ENCODE results near the gene ARHGEF12.

Gene ARHGEF12

DNA sequence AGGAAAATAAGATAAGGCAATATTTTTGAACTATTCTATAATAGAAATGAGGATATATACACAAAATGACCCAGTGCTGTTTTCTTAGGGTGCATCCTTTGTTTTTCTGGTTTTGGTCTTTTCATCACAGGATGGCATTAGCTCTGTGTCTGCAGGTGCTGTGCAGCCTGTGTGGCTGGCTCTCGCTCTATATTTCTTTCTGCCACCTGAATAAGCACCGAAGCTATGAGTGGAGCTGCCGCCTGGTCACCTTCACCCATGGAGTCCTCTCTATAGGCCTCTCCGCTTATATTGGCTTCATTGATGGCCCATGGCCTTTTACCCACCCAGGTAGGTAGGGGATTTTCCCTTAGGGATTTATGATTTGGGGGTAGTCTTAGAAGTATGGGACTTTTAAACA is 8.9 kb upstream of the ARHGEF12 start:
- Histone ChIP-seq H3K9ac (peak overlapping the region; percentile 81; the same call in 1 of the 2 replicates), H3K27me3 (ENCODE audit: insufficient read depth, low read depth) (no peaks in the 10 kb centered on the region), H3K79me2 (ENCODE audit: insufficient read depth, low read depth) (peaks cover 28% of the 10 kb centered on the region; the same call in 1 of the 2 replicates), H3K27ac (peak overlapping the region; percentile 93), H4K20me1 (ENCODE audit: insufficient read depth) (no peaks in the 10 kb centered on the region), H3K4me2 (peak overlapping the region; percentile 94), H2AFZ (ENCODE audit: low read depth) (no peak overlapping the region), H3K4me3 (IDR thresholded peaks at IDR 0.05; ENCODE audit: insufficient read depth, low read depth, low read length) (no peak overlapping the region), H3K36me3 (ENCODE audit: insufficient read depth) (no peaks in the 10 kb centered on the region), H3K4me1 (ENCODE audit: low read depth, poor library complexity, severe bottlenecking) (peaks cover 56% of the 10 kb centered on the region)
- TF ChIP-seq, protein P1, sequence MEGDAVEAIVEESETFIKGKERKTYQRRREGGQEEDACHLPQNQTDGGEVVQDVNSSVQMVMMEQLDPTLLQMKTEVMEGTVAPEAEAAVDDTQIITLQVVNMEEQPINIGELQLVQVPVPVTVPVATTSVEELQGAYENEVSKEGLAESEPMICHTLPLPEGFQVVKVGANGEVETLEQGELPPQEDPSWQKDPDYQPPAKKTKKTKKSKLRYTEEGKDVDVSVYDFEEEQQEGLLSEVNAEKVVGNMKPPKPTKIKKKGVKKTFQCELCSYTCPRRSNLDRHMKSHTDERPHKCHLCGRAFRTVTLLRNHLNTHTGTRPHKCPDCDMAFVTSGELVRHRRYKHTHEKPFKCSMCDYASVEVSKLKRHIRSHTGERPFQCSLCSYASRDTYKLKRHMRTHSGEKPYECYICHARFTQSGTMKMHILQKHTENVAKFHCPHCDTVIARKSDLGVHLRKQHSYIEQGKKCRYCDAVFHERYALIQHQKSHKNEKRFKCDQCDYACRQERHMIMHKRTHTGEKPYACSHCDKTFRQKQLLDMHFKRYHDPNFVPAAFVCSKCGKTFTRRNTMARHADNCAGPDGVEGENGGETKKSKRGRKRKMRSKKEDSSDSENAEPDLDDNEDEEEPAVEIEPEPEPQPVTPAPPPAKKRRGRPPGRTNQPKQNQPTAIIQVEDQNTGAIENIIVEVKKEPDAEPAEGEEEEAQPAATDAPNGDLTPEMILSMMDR (conservative IDR thresholded peaks at IDR 0.05; ENCODE audit: low read depth, low read length) = no peak

DNA sequence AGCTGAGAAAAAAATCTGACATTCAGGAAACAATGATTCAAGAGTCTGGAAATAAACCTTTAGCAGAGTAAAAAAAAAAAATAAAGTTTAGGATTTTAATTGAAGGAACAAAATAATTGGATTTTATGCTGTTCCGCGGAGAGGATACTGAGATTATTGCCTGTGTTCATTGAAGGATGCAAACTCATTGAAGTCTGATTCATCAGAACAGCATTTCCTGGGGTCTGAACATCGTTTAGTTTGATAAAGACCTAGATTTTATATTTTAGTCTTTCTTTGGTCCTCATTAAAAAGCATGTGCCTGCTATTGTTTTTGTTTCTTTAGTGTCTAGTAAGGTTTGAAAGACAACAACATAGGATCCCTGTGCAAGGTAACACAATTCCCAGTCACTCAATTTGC is 6.7 kb upstream of the ARHGEF12 start:
- Histone ChIP-seq H3K4me1 (ENCODE audit: low read depth, poor library complexity, severe bottlenecking) (peaks cover 70% of the 10 kb centered on the region), H3K36me3 (ENCODE audit: insufficient read depth) (no peaks in the 10 kb centered on the region), H4K20me1 (ENCODE audit: insufficient read depth) (no peaks in the 10 kb centered on the region), H2AFZ (ENCODE audit: low read depth) (no peak overlapping the region), H3K4me3 (IDR thresholded peaks at IDR 0.05; ENCODE audit: insufficient read depth, low read depth, low read length) (no peak overlapping the region), H3K4me2 (no peak overlapping the region), H3K27ac (no peak overlapping the region), H3K79me2 (ENCODE audit: insufficient read depth, low read depth) (peaks cover 24% of the 10 kb centered on the region; the same call in 1 of the 2 replicates), H3K27me3 (ENCODE audit: insufficient read depth, low read depth) (no peaks in the 10 kb centered on the region), H3K9ac (no peak overlapping the region)
- TF ChIP-seq, protein P1 (conservative IDR thresholded peaks at IDR 0.05; ENCODE audit: low read depth, low read length) = no peak

DNA sequence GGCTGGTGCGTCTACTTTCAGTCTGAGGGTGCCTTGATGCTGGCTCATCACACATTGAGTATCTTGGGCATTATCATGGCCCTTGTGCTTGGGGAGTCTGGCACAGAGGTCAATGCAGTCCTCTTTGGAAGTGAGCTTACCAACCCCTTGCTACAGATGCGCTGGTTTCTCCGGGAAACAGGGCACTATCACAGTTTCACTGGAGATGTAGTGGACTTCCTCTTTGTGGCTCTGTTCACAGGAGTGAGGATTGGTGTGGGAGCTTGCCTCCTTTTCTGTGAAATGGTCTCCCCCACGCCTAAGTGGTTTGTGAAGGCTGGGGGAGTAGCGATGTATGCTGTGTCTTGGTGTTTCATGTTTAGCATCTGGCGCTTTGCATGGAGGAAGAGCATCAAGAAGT is 6.2 kb upstream of the ARHGEF12 start:
- Histone ChIP-seq H3K9ac (no peak overlapping the region), H2AFZ (ENCODE audit: low read depth) (no peak overlapping the region), H4K20me1 (ENCODE audit: insufficient read depth) (no peaks in the 10 kb centered on the region), H3K79me2 (ENCODE audit: insufficient read depth, low read depth) (peaks cover 20% of the 10 kb centered on the region; the same call in 1 of the 2 replicates), H3K4me2 (no peak overlapping the region), H3K27me3 (ENCODE audit: insufficient read depth, low read depth) (no peaks in the 10 kb centered on the region), H3K4me1 (ENCODE audit: low read depth, poor library complexity, severe bottlenecking) (peaks cover 73% of the 10 kb centered on the region), H3K4me3 (IDR thresholded peaks at IDR 0.05; ENCODE audit: insufficient read depth, low read depth, low read length) (no peak overlapping the region), H3K27ac (no peak overlapping the region), H3K36me3 (ENCODE audit: insufficient read depth) (no peaks in the 10 kb centered on the region)
- TF ChIP-seq, protein P1 (conservative IDR thresholded peaks at IDR 0.05; ENCODE audit: low read depth, low read length) = no peak

DNA sequence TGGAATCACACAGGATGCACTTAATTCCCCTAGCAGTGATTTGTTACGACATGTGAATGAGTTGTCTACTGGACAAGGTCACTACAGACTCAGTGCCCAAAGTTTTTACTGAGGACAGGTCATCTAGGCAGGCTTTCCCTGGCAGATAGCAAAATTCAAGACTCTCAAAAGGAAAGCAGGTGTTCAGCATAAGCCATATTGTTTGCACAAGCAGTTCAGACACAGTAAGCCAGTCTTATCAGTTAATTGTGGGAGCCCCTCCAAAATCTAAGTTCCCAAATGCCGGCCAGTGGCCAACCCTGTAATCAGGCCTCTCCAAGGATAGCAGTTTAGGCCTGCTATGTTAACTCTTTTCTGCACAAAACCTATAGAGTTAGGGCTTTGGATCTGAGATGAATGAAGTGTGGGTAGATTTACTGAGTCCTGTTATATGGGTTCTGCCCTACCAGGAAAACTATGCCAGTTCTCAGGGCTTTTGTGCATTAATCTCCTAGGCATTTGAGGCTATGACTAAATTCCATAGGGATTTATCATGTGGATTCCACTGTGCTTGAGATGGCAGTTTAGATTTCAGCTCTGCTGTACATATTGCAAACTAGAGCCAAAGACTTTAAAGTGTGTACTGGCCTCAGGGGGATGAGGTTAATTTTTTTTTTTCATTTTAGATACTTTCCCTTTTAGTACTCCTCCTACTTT is 4.8 kb upstream of the ARHGEF12 start:
- no peaks in the 10 kb centered on the region for H4K20me1 ChIP-seq (ENCODE audit: insufficient read depth)
- no peak overlapping the region for H2AFZ ChIP-seq (ENCODE audit: low read depth)
- H3K4me2 ChIP-seq = no peak overlapping the region
- peaks cover 12% of the 10 kb centered on the region; the same call in 1 of the 2 replicates for H3K79me2 ChIP-seq (ENCODE audit: insufficient read depth, low read depth)
- no peaks in the 10 kb centered on the region for H3K36me3 ChIP-seq (ENCODE audit: insufficient read depth)
- no peak overlapping the region for H3K4me3 ChIP-seq (IDR thresholded peaks at IDR 0.05; ENCODE audit: insufficient read depth, low read depth, low read length)
- H3K9ac ChIP-seq = no peak overlapping the region
- peaks cover 75% of the 10 kb centered on the region for H3K4me1 ChIP-seq (ENCODE audit: low read depth, poor library complexity, severe bottlenecking)
- TF ChIP-seq, protein P1 (conservative IDR thresholded peaks at IDR 0.05; ENCODE audit: low read depth, low read length) = no peak
- H3K27ac ChIP-seq = peak overlapping the region; percentile 89; the same call in 1 of the 2 replicates
- no peaks in the 10 kb centered on the region for H3K27me3 ChIP-seq (ENCODE audit: insufficient read depth, low read depth)

All from KMS-11 (cell line).